Fibroblast of skin of right biceps (primary cell): ENCODE results near the gene PIWIL4.

Source experiments
- DNase-seq: peaks from one replicate; pipeline ENCODE4 v3.0.0-alpha.2; 2013

PIWIL4 gene

GRCh38 chr11:94666792-94667721 lies 99.9 kb downstream of the PIWIL4 start:
- DNase-seq, result no peak

- DNase-seq, result no peak
Observed at GRCh38 chr11:94668212-94668793, 101.1 kb downstream of the PIWIL4 start.

GRCh38 chr11:94669023-94669422 lies 101.9 kb downstream of the PIWIL4 start:
- DNase-seq, result no peak
